Right ventricle myocardium inferior (tissue), 1 donor: ENCODE measurements around the gene SLC26A11. TPM values are rescaled to one million over a fixed set of nuclear protein-coding genes. Genes with fewer than 3 reads are reported as not detected.
A peak's percentile ranks its signal among the peaks of the same experiment; 100 is the strongest.
"Not testable (repeated sequence)": the region's sequence is repeated elsewhere in the genome, so short reads cannot be mapped to it uniquely, and the experiment has no call there.

Source experiments
- ATAC-seq: fragments of 200-7000 bp; cut with Tn5 transposase; one replicate; pipeline ENCODE4 v1.9.1; 2020; ENCODE audit warnings: mild to moderate bottlenecking, moderate library complexity
- DNase-seq: peaks from one replicate; pipeline ENCODE4 v3.0.0; 2021; ENCODE audit errors: missing footprints
- intact Hi-C: fragments of 100-400 bp; cut with DNase I; formaldehyde crosslinking; loops from one replicate; pipeline ENCODE4 v1.11.0; 2022
- total RNA-seq: library from RNA; stranded (reverse); fragmentation: NEBNext Ultra II Directional; extraction: Animal tissue kit (Norgen Biotek cat#: 25700); gene quantifications from one replicate; pipeline ENCODE4 v1.2.1, GENCODE V29; 2021
- donor health status: DM: no; HTN: yes; CAD: no; lungs with severe emphysema.

The SLC26A11 gene
- total RNA-seq, 1 donor from 2014 or later: 3.9 TPM

- intact Hi-C loops: no loop called here
- ATAC-seq: no peak
- peak; percentile 31 for DNase-seq
Observed at GRCh38 chr17:80191865-80192661, 28.2 kb upstream of the SLC26A11 start.

GRCh38 chr17:80195141-80195540 is 25.1 kb upstream of the SLC26A11 start:
- no peak for ATAC-seq
- no peak for DNase-seq
- intact Hi-C loops: no loop called here

GRCh38 chr17:80195671-80196529 is 24.3 kb upstream of the SLC26A11 start:
- DNase-seq (no peak), ATAC-seq (no peak)
- intact Hi-C loops: no loop called here

GRCh38 chr17:80196652-80197051 is 23.6 kb upstream of the SLC26A11 start:
- intact Hi-C loops: no loop called here
- ATAC-seq: no peak

GRCh38 chr17:80198144-80198661 is 22.0 kb upstream of the SLC26A11 start:
- ATAC-seq: no peak
- intact Hi-C loops: no loop called here

More at GRCh38 chr17:80196652-80197051, 23.6 kb upstream of the SLC26A11 start:
- no peak for DNase-seq

GRCh38 chr17:80199295-80199694 is 20.9 kb upstream of the SLC26A11 start:
- intact Hi-C loops, ATAC-seq, DNase-seq: not testable (repeated sequence)

More at GRCh38 chr17:80198144-80198661, 22.0 kb upstream of the SLC26A11 start:
- no peak for DNase-seq

- DNase-seq (no peak), ATAC-seq (no peak)
- intact Hi-C loops: no loop called here
Observed at GRCh38 chr17:80201446-80201845, 18.8 kb upstream of the SLC26A11 start.

- DNase-seq (no peak), ATAC-seq (no peak)
- intact Hi-C loops: no loop called here
Observed at GRCh38 chr17:80202197-80202596, 18.0 kb upstream of the SLC26A11 start.

- DNase-seq (no peak), ATAC-seq (no peak)
- intact Hi-C loops: no loop called here
Observed at GRCh38 chr17:80203471-80203963, 16.7 kb upstream of the SLC26A11 start.

GRCh38 chr17:80204626-80205468 is 15.4 kb upstream of the SLC26A11 start:
- DNase-seq (no peak), ATAC-seq (no peak)
- intact Hi-C loops: no loop called here

GRCh38 chr17:80205811-80206210 is 14.4 kb upstream of the SLC26A11 start:
- ATAC-seq (no peak), DNase-seq (no peak)
- intact Hi-C loops: no loop called here

- intact Hi-C loops: no loop called here
- no peak for ATAC-seq
Observed at GRCh38 chr17:80208050-80208449, 12.2 kb upstream of the SLC26A11 start.

GRCh38 chr17:80209765-80210164 is 10.5 kb upstream of the SLC26A11 start:
- DNase-seq (peak; percentile 20), ATAC-seq (no peak)
- intact Hi-C loops: no loop called here

More at GRCh38 chr17:80208050-80208449, 12.2 kb upstream of the SLC26A11 start:
- DNase-seq: peak; percentile 64

- no peak for ATAC-seq
- peak; percentile 51 for DNase-seq
- intact Hi-C loops: no loop called here
Observed at GRCh38 chr17:80210348-80211108, 9.7 kb upstream of the SLC26A11 start.

- ATAC-seq: no peak
- DNase-seq: peak; percentile 43
- intact Hi-C loops: no loop called here
Observed at GRCh38 chr17:80212109-80212508, 8.1 kb upstream of the SLC26A11 start.

- intact Hi-C loops: no loop called here
Observed at GRCh38 chr17:80212511-80212910, 7.7 kb upstream of the SLC26A11 start.

GRCh38 chr17:80212962-80213642 is 7.1 kb upstream of the SLC26A11 start:
- DNase-seq: peak; percentile 81
- ATAC-seq: no peak
- intact Hi-C loops: no loop called here

More at GRCh38 chr17:80212511-80212910, 7.7 kb upstream of the SLC26A11 start:
- DNase-seq: no peak
- no peak for ATAC-seq
